Fibroblast of the conjunctiva (primary cell): ENCODE results near the gene B4GALT5.
"Not testable (repeated sequence)": the region's sequence is repeated elsewhere in the genome, so short reads cannot be mapped to it uniquely, and the experiment has no call there.

Experiments
- DNase-seq: peaks from one replicate; pipeline ENCODE4 v3.0.0-alpha.2; 2010; ENCODE audit warnings: low read depth

Gene B4GALT5

DNA sequence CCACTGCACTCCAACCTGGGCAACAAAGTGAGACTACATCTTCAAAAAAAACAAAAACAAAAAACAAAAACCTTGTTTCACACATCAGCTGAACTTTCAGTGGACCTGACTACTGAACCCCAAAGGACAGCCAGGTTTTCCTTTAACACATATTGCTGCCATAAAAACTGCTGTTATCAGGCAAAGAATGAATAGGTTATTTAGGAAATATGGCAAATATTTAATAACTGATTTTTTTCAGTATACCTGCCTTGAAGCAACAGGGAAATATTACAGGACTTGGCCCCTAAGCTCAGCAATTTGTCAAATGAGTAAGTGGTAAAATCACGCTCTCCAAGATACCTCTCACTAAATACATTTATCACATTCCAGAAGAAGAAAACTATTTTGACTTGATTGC lies 34.0 kb downstream of the B4GALT5 start:
- no peak for DNase-seq

DNA sequence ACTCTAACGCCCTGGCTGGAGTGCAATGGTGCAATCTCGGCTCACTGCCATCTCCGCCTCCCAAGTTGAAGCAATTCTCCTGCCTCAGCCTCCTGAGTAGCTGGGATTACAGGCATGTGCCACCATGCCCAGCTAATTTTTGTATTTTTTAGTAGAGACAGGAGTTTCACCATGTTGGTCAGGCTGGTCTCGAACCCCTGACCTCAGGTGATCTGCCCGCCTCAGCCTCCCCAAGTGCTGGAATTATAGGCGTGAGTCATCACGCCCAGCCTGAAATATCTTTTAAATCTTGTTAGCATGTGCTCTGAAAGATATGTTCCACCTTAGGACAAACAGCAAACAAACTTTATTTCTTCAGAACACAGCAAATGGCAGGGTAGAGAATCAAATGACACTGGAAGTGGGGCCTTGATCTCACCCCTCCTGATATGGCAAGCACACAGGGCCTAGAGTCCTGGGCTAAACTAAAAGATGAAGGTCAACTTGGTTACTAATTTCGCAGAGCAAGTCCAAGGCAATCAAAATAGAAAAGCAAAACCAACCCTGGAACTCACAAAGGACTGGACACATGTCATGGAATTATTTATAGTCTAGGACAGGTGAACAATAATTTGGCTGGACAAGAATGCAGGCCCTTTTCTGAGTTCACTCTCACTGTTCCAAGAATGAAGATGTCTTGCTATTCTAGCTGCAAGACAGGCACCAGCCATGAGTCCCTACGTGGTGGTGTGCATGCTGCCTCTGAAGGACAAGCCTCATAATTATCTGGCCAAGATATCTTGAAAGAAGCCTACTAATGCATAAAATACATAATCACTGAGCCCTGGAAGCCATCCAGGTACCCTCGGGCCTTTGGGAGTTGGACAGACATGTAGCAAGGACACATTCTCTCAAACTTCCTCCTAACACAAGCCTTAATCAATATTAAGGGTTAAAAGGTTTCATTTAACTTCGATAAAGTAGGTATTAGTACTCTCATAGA lies 35.6 kb downstream of the B4GALT5 start:
- no peak for DNase-seq

DNA sequence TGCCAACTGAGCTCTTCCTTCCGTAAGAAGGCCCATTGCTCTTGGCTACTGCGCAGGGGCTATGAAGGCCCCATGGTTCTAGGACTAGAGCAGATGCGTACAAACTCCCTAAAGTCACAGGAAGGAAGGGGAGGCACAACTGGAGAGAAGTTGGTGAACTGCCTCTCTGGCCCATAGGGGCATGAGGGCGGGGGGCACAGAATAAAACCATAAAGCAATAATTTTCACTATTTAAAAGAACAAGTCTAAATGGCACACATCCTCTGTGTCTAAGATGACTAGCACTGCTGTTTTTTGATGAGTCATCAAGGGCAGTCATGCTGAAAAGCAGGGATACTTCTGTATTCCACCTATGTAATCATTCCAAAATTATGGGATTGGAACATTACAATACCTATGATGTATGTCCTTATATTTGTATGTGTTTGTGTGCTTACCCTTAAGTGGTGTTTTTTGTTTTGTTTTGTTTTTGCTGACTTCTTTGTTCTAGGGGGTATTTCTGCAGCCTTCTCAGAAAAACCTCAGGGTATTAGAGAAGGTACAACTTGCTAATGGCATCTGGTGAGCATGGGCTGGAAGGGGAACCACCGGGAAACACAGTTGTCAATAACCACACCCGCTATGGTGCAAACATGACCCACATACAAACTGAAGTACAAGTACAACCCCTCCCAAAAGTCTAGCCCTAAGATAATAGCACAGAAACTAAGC lies 36.9 kb downstream of the B4GALT5 start:
- no peak for DNase-seq

DNA sequence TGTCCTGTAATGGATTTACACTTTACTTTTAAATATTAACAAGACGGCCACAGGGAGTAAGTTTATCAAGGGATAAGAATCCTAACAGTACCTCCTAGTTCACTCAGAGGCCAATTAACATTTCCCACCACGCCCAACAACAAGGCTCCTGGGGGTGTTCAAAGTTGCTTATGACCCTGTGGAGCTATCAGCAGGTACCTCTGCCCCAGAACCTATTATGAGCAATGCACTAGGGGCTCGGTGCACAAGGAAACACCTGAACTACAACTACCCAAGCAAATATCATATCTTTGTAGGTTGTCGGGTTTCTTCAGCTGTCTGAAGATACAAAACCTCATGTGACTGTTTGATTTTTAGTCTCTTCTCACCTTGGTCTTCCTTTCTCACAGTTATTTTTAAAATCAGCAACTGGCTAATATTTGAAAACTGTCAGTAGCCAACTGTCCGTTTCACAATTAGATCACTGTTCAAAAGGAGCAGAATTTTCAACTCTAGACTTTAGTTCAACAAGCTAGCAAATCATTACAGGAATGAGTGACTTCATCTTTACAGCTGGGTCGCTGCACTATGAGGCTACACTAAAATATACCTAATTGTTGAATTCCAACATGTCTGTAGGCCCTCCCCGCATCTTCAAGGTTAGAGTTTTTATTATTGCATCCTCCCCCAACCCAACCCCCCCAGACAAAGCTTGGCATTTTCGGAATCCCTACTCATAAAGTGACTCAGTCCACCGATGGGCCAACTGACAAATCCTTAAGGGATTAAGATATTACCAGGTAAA lies 38.1 kb downstream of the B4GALT5 start:
- DNase-seq, result no peak

DNA sequence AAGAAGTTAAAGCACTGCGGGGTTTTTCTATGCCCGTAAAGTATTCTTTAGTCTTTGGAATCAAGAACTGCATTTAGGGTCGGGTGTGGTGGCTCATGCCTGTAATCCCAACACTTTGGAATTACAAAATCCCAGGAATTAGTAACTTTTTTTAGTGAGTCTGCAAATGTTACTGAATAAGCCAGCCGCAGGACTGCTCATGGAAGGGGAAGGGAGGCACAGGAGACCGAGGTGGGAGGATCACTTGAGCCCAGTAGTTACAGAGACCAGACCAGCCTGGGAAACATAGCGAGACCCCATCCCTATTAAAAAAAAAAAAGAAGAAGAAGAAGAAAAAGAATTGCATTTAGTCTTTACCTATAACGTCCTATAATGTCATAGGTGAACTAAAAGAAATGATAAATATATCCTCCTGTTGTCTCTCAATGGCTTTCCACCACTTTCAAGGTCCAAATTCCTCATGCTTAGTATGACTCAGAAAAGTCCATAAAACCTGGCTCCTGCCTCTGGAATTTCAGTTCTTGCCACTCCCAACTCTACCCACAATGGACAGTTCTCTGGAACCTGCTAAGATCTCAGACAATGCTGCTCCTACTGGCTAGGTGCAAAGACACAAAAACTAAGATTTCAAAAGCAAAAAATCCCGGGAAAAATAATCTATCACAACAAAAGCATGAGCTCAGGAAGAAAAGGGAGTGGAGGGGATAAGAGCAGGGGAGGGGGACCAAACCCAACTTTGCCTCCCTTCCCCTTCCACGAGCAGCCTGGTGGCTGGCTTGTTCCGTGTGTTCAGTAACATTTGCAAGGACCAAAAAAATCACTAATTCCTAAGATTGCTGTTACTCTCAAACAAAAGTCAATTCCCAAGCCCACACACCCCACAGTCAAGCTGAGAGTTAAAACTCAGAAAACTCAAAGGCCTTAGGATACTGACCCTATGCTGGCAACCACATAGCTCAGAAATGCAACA lies 39.0 kb downstream of the B4GALT5 start:
- no peak for DNase-seq

DNA sequence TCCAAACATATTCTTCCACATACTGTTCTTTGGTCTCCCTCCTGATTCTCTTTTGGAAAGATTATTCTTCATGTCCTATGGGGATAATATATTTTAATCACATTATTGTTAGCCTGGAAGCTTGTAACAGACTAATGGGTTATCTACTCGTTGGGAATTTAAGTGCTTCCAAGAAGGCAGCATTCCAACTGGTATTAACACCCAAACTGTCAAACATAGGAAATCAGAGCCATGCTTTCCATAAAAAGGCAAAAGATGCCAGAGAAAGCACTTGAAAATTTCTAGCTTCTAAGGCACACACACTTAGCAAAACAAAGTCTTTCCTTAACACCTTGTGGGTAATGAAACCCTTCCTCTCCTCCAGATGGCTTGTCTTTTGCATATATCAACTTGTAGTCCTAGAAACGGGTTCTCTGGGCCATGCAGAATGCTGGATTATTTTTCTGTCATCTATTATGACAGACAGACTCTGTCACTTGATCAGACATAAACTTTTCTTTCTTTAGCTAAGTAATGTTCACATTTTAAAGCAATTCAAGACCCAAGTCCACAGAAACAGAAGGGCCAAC lies 41.5 kb downstream of the B4GALT5 start:
- no peak for DNase-seq

DNA sequence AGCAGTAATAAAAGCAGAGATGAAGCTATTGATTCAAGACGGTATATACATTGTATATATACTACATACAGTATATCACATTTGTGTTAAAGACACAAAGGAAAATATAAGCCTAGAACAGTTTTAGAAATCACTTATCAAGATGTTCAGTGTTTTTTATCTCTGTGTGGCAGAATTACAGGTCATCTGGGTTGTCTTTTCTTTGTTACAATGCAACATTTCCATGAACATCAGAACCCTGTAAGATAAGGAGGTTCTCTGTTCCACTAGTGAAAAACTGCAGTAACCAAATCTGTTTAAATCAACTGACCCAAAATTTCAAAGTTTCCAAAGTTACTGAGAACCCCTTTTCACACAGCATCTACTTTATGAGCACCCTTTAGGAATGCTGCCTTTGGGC lies 42.2 kb downstream of the B4GALT5 start:
- no peak for DNase-seq

DNA sequence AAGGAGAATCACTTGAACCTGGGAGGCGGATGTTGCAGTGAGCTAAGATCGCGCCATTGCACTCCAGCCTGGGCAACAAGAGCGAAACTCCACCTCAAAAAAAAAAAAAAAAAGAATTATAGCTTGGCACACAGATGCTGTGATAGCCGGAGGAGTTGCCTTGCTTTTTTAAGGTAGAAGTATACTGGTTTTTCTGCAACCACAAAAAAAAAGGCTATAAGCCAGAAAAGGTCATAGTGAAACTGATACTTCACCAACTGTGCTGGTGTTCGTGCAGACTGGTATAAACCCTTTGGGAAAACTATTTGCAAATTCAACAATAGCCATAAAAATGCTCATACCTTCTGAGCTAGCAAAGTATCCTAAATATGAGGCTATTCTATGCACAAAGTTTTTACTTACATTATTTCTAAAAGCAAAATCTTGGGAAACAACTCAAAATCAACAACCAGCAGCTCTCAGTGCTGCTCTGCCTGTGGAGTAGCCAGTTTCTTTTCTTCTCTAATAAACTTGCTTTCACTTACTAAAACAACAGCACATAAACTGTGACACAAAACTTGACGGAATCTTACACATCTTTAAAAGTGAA lies 44.0 kb downstream of the B4GALT5 start:
- DNase-seq, result no peak

DNA sequence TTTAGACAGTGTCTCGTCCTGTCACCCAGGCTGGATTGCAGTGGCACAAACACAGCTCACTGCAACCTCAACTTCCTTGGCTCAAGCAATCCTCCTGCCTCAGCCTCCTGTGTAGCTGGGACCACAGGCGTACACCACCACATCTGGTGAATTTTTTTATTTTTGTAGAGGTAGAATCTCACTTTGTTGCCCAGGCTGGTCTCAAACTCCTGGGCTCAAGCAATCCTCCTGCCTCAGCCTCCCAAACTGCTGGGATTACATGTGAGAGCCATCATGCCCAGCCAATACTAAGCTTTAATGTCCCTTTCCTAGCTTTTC lies 44.8 kb downstream of the B4GALT5 start:
- not testable (repeated sequence) for DNase-seq

DNA sequence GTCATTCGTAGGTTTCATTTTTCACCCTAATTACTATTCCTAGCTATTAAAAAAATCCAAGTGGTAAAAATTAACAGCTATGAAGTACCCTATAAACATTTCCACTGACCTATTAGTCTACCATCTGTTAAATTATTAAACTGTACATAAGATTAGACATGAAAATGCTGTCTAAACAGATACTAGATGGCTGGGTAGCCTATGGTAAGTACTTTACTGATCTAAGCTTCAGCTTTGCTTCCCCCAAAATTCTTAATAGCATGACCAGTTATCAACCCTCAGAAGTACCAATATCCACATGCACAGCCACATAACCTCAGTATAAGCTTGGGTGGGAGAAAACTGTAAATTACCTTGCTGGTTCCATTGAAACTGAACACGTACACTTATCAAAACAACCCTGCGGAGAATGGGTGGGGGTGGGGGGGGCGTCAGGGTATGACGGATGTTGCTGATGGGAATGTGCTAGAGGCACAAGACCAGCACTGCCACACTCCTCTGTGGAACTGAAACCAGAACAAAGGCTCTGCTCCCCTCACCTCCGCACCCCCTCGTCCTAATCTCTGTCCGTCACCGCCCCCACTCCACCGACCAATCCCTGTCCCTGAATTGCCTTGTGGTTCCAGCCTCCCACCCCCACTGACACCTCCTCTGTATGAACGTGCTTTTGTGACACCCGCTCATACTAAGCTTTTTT lies 45.3 kb downstream of the B4GALT5 start:
- no peak for DNase-seq

DNA sequence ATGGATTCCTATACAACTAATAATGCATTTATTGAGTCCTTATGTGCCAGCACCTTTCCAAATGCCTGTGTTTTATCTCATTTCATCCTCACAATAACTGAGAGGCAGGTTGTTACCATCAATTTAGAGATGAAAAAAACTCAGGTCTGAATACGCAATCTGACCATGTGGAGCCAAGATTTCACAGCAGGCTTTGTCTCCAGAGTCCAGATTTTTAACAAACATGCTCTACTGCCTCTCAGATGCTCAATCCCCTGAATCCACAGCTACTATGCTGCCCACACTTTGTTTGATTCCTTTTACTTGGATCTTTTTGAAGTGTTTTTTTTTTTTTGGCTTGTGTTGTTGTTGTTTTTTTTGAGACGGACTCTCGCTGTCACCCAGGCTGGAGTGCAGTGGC lies 46.8 kb downstream of the B4GALT5 start:
- DNase-seq, result no peak

DNA sequence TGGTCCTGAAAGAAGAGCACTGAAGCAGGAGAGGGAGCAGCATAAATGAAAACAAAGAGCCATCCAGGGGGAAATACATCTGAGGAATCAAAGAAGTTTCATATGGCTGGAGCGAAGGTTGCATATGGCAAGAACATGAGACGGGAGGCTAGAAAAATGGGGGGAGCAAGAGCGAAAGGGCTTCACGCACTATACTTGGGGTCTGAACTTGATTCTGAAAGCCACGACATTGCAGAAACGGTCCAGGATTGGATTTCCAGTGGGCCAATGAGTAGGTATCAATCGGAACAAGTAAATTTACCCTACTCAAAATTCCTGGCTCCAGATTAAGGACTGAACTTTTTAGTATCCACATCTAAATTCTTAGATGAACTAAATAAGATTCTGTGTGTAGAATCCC lies 47.9 kb downstream of the B4GALT5 start:
- DNase-seq, result no peak

DNA sequence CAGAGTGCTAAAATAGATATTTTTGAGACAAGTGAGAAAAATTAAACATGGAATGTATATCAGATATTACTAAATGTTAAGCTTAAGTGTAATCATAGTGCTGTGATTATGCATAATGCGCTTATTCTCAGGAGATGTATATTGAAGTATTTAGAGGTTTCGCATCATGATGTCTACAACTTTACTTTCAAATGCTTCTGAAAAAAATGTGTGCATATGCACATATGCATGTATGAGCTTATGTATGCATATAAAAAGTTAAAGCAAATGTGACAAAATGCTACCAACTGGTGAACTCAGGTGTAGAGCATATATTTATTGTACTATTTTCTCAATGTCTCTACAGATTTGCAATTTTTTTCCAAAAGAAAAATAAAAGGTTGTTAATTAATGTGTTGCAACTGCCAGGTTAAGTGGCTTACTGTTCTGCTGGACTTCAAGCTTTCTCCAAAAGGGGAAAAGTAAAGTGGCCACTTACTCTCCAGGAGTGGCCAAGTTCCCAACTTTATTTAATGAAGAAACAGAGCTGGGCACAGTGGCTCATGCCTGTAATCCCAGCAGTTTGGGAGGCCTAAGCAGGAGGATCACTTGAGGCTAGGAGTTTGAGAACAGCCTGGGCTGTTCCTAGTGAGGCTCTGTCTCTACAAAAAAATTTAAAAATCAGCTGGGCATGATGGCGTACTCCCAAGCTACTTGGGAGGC lies 48.9 kb downstream of the B4GALT5 start:
- DNase-seq, result no peak

DNA sequence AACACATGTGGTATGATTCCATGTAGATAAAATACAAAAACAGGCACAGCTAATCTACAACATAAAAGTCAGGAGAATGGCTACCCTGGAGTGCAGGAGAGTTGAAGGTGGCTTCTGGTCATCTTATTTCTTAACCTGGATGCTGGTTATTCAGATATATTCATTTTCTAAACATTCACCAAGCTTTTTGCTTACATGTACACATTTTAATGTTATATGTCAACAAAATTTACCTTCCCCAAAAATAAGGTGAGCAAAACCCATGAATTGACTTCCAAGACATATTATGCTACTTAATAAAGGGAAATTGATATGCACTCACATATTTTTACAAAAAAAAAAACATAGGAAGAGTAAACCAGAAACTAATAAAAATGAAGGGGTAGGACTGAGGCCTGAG lies 50.6 kb downstream of the B4GALT5 start:
- DNase-seq, result no peak

DNA sequence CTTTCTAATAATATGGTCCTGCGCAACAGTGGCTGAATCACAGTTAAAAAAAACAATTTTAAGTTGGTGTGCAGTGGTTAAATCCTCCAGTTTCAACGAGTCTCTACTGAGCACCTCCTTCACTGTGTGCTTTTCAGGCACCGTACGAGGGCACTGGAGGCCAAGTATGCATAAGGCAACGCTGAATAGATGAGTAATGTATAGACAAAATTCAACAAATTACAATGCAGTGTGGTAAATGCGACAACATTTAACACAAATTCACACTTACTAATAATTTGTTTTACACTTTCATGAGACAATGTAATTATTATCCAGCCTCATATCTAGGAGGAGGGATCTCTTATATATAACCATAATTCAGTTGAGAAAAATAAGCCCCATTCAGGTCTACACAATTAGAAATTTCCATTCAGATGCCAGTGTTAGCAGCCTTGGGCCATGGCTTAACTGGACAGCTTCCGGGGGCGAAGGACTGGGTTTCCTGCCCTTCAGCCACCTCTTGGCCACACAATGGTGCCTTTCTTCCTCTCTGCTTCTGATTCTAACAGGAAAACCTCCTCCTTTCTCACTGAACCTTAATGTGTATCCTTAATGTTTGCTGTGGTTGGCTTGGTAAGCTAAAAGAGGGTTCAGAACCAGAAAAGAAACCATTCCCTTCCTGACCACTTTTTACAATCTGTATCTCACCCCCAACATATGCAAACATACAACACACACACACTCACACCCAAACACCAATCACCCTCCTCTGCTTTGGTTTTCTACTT lies 51.9 kb downstream of the B4GALT5 start:
- DNase-seq, result no peak

DNA sequence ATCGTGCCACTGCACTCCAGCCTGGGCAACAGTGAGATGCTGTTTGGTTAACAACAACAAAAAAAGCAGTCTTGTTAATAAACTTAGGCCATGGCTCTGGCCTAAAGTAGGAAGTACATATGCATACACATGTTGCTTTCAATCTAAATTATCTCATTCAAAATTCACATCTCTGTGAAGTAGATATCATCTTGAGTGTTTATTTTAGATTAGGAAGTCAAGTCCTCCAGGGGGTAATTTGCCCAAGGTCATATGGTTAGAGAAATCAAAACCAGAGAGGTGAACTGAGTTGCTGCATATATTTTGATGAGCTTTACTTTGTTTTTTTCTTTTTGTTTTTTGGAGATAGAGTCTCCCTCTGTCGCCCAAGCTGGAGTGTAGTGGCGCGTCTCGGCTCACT lies 52.8 kb downstream of the B4GALT5 start:
- DNase-seq, result no peak

DNA sequence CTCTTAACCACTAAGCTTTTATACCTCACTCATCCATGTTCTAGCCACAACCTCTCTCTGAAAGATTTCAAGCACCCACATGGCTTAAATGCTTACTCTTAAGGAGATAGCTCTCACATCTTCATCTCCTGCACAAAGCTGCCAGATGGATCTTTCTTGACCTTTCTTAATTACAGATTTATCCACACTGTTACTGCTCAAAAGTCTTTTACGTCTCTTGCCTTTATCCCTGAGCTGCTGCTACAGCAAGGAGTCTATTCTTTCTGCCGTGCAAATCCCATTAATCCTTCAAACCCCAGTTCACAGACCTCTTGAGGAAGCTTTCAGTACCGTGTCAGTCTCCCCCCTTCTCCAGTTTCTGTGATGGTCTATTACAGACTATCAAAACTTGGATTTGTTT lies 54.6 kb downstream of the B4GALT5 start:
- DNase-seq, result no peak

DNA sequence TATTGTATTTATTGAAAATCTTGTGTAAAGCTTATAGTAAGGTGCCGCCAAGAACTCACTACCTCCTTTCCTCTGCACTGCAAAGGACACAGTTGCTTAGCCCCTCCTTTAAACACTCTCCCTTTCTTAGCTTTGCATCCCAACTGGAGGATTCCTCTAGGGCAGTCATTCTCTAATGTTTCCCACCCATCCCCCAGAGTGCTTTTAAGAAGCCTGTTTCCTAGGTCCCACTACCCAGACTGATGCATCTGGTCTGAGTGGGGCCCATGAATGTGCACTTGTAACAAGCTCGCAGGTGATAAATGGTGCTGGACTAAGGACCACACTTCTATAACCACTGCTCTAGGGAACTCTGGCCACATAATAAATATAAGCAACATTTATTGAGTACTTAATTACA lies 55.2 kb downstream of the B4GALT5 start:
- no peak for DNase-seq
